Measurements from ENCODE around the gene USP7.
"Not testable (repeated sequence)": the region's sequence is repeated elsewhere in the genome, so short reads cannot be mapped to it uniquely, and the experiment has no call there.

GRCh38 chr16:8981901-8982300 lies 18.2 kb upstream of the USP7 start:
- not testable (repeated sequence) for TF ChIP-seq CTCF (conservative IDR thresholded peaks at IDR 0.05 in 1 of 2, IDR thresholded peaks at IDR 0.05 in 1 of 2; ENCODE audit: extremely low read depth in 1 of 2, insufficient read depth in 1 of 2, low read depth in 1 of 2, low read length in 2 of 2); EZH2 (IDR thresholded peaks at IDR 0.05; ENCODE audit: borderline replicate concordance, low read length)
